Loucy (cell line): ENCODE data around the gene PLS1.
A peak's percentile ranks its signal among the peaks of the same experiment; 100 is the strongest.

Source experiments
- H2AFZ ChIP-seq: fragments of 200-600 bp; sonication (generic); 2 replicates; pipeline ENCODE4 v1.6.0; 2016; ENCODE audit warnings: antibody characterized with exemption, mild to moderate bottlenecking, low read length, moderate library complexity
- H3F3A ChIP-seq: fragments of 200-600 bp; 2 replicates; pipeline ENCODE4 v1.6.0; 2016; ENCODE audit warnings: antibody characterized with exemption, low read depth, mild to moderate bottlenecking
- H3K27me3 ChIP-seq: fragments of 200-600 bp; sonication (generic); 2 replicates; pipeline ENCODE4 v1.6.1; 2014; ENCODE audit warnings: low read length, mild to moderate bottlenecking; ENCODE audit not compliant: insufficient read depth, poor library complexity, severe bottlenecking
- H3K36me3 ChIP-seq: fragments of 200-600 bp; sonication (generic); 2 replicates; pipeline ENCODE4 v1.6.1; 2016; ENCODE audit warnings: low read length; ENCODE audit not compliant: insufficient read depth
- H3K4me1 ChIP-seq: fragments of 200-600 bp; sonication (generic); 2 replicates; pipeline ENCODE4 v1.5.1; 2014; ENCODE audit warnings: low read length, mild to moderate bottlenecking; ENCODE audit not compliant: insufficient read depth, poor library complexity, severe bottlenecking
- H3K4me2 ChIP-seq: fragments of 200-600 bp; sonication (generic); 2 replicates; pipeline ENCODE4 v1.6.0; 2014; ENCODE audit warnings: antibody characterized with exemption, low read length, low read depth, mild to moderate bottlenecking; ENCODE audit not compliant: poor library complexity, severe bottlenecking
- H3K4me3 ChIP-seq: fragments of 200-600 bp; sonication (generic); 2 replicates; pipeline ENCODE4 v1.5.1; 2014; ENCODE audit warnings: low read length, mild to moderate bottlenecking, mixed read lengths; ENCODE audit not compliant: poor library complexity, severe bottlenecking
- H3K79me2 ChIP-seq: fragments of 200-600 bp; sonication (generic); 2 replicates; pipeline ENCODE4 v1.6.1; 2014; ENCODE audit warnings: low read length; ENCODE audit not compliant: insufficient read depth
- H3K9ac ChIP-seq: fragments of 200-600 bp; sonication (generic); 2 replicates; pipeline ENCODE4 v1.6.0; 2014; ENCODE audit warnings: mild to moderate bottlenecking, low read depth, low read length, moderate library complexity; ENCODE audit not compliant: poor library complexity, severe bottlenecking
- H3K9me2 ChIP-seq: fragments of 200-600 bp; sonication (generic); replicated peaks from 2 replicates; pipeline ENCODE4 v1.6.1; 2016; ENCODE audit warnings: low read depth, low read length, mixed read lengths
- H3K9me3 ChIP-seq: fragments of 200-600 bp; sonication (generic); 2 replicates; pipeline ENCODE4 v1.6.1; 2014; ENCODE audit warnings: mild to moderate bottlenecking, antibody characterized with exemption, low read length, low read depth; ENCODE audit not compliant: insufficient read depth
- H4K20me1 ChIP-seq: fragments of 200-600 bp; sonication (generic); 2 replicates; pipeline ENCODE4 v1.6.0; 2014; ENCODE audit warnings: antibody characterized with exemption, low read length, mild to moderate bottlenecking; ENCODE audit not compliant: insufficient read depth, poor library complexity, severe bottlenecking
- CTCF ChIP-seq: fragments of 200-600 bp; sonication (generic); conservative IDR thresholded peaks from 2 replicates; pipeline ENCODE4 v1.5.1; 2014; ENCODE audit warnings: mild to moderate bottlenecking, antibody characterized with exemption, low read length
- EZH2phosphoT487 ChIP-seq: fragments of 200-600 bp; IDR thresholded peaks from 2 replicates; pipeline ENCODE4 v1.6.1; 2018; ENCODE audit warnings: antibody characterized with exemption, mild to moderate bottlenecking, moderate library complexity, borderline replicate concordance

PLS1 gene

DNA sequence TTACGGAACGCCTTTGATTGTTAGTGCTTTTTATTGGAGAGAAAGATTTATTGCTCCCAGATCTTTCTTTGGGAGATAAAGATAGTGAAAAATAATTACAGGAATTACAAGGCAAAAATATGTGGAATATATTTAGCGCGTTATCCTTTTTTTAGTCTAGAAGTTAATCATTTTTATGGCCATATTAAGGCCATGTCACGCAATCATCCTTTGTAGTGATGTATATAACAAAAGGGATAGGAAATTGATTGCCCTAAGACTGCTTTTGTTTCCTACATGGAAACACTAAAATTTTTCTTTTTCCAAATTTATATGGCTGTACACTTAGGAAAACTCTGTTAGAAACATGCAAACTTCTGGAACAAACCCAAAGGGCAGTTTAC is 129.2 kb downstream of the PLS1 start:
- no peaks in the 10 kb centered on the region for H3K36me3 ChIP-seq
- no peak overlapping the region for H2AFZ ChIP-seq
- no peaks in the 10 kb centered on the region for H4K20me1 ChIP-seq
- peak overlapping the region; percentile 76 for H3K4me2 ChIP-seq
- no peaks in the 10 kb centered on the region for H3K9me2 ChIP-seq
- no peaks in the 10 kb centered on the region for H3K9me3 ChIP-seq
- peaks cover 13% of the 10 kb centered on the region for H3K4me1 ChIP-seq
- H3K27me3 ChIP-seq = no peaks in the 10 kb centered on the region
- no peak for TF ChIP-seq CTCF
- no peak for TF ChIP-seq EZH2phosphoT487
- peaks cover 11% of the 10 kb centered on the region for H3K79me2 ChIP-seq
- H3K4me3 ChIP-seq = peak overlapping the region; percentile 86
- H3K9ac ChIP-seq = peak overlapping the region; percentile 72
- no peaks in the 10 kb centered on the region for H3F3A ChIP-seq

DNA sequence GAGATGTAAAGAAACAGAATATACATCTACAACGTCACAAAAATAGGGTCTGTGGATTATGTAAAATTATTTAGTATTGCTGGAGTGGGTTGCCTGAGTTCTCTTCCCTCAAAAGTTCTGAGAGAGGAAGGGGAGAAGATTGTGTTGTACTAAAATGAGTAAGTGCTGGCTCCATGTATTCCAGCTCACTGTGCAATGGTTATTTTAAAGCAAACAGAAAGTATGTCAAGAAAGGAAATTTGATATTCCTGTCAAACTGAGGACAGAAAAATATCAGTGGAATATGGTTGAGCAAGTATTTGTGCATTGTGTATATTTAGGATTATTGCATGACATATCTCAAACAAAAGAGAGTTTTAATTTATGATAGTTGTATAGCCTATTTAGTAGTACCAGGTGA is 129.8 kb downstream of the PLS1 start:
- no peak for TF ChIP-seq EZH2phosphoT487
- no peak for TF ChIP-seq CTCF
- peaks cover 13% of the 10 kb centered on the region for H3K4me1 ChIP-seq
- H4K20me1 ChIP-seq = no peaks in the 10 kb centered on the region
- H3K27me3 ChIP-seq = no peaks in the 10 kb centered on the region
- H3K9me3 ChIP-seq = no peaks in the 10 kb centered on the region
- no peaks in the 10 kb centered on the region for H3K9me2 ChIP-seq
- no peak overlapping the region for H2AFZ ChIP-seq
- H3F3A ChIP-seq = no peaks in the 10 kb centered on the region
- no peak overlapping the region for H3K4me3 ChIP-seq
- H3K9ac ChIP-seq = no peak overlapping the region
- no peaks in the 10 kb centered on the region for H3K36me3 ChIP-seq
- H3K4me2 ChIP-seq = peak overlapping the region; percentile 16
- H3K79me2 ChIP-seq = peaks cover 11% of the 10 kb centered on the region

DNA sequence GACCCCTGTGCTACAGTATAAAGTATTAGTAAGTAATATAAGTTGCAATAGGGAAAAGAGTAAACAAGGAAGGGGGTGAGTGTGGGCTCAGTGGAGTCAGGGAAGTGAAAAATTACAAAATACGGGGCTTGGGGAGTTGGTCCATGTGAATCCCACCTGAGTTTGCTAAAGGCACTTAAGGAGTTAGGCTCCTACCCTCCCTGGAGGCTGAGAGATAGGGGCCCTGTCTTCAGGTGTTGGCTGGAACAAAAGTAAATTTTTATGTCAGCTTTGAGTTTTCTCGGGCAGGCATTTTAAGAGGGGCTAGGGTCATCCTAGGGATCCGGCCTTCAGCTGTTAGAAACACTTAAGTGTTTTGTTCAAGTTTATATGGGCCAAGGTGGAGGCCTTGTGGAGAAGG is 135.9 kb downstream of the PLS1 start:
- TF ChIP-seq CTCF (no peak), EZH2phosphoT487 (no peak)
- Histone ChIP-seq H3K9me2 (no peaks in the 10 kb centered on the region), H3K4me2 (no peak overlapping the region), H3K9me3 (no peaks in the 10 kb centered on the region), H3K9ac (no peak overlapping the region), H3F3A (no peaks in the 10 kb centered on the region), H3K4me3 (no peak overlapping the region), H3K79me2 (no peaks in the 10 kb centered on the region), H3K4me1 (peaks cover 2% of the 10 kb centered on the region), H3K27me3 (no peaks in the 10 kb centered on the region), H3K36me3 (no peaks in the 10 kb centered on the region), H2AFZ (no peak overlapping the region), H4K20me1 (no peaks in the 10 kb centered on the region)
